ENCODE measurements around the gene DDX31.

DNA sequence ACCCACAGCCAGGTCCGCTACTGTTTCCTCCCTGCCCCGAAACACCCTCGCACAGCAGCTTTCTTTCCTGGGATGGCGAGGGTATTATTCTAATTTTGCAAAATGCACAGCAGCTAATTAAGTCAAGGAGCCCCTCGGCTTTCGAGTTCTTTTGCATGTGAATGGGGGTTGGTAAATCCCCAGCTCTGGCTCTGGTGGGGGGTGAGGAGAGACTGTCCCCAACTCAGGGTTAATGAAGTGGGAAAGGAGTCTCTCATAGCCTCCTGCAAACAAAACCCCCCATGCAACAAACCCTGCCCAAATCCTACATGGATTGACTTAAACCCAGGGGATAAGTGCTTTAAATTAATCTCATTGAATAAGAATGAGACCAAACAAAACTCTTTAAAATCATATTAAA is 78.5 kb downstream of the DDX31 start:
- TF ChIP-seq CTCF (IDR thresholded peaks at IDR 0.05; ENCODE audit: low read depth, low read length, poor library complexity, severe bottlenecking) (no peak), EZH2phosphoT487 (IDR thresholded peaks at IDR 0.05; ENCODE audit: borderline replicate concordance, low read length) (no peak)

Data from DOHH2 (cell line).